GM21619 (cell line): ENCODE measurements around the gene STON2.
"Not testable (repeated sequence)": the region's sequence is repeated elsewhere in the genome, so short reads cannot be mapped to it uniquely, and the experiment has no call there.

Experiments used
- ATAC-seq: cut with Tn5 transposase; IDR thresholded peaks from one replicate; pipeline ENCODE4 v1.9.1; 2021; ENCODE audit not compliant: unreplicated experiment

Gene STON2

GRCh38 chr14:81384900-81385299 lies 15.2 kb downstream of the STON2 start:
- no peak for ATAC-seq

GRCh38 chr14:81382517-81383225 lies 17.5 kb downstream of the STON2 start:
- ATAC-seq, result no peak

- not testable (repeated sequence) for ATAC-seq
These were observed 20.1 kb downstream of the STON2 start for GRCh38 chr14:81380009-81380408.

GRCh38 chr14:81371802-81372201 lies 28.3 kb downstream of the STON2 start:
- ATAC-seq, result no peak

GRCh38 chr14:81367563-81367962 lies 32.6 kb downstream of the STON2 start:
- ATAC-seq, result no peak

GRCh38 chr14:81366884-81367283 lies 33.2 kb downstream of the STON2 start:
- ATAC-seq, result no peak

- no peak for ATAC-seq
These were observed 33.9 kb downstream of the STON2 start for GRCh38 chr14:81366214-81366613.

- ATAC-seq, result no peak
These were observed 36.3 kb downstream of the STON2 start for GRCh38 chr14:81363746-81364378.

- no peak for ATAC-seq
These were observed 46.3 kb downstream of the STON2 start for GRCh38 chr14:81353691-81354323.

- ATAC-seq, result no peak
These were observed 47.7 kb downstream of the STON2 start for GRCh38 chr14:81352413-81352812.

- ATAC-seq, result no peak
These were observed 48.9 kb downstream of the STON2 start for GRCh38 chr14:81351205-81351604.

GRCh38 chr14:81350344-81351130 lies 49.6 kb downstream of the STON2 start:
- no peak for ATAC-seq

GRCh38 chr14:81348061-81348460 lies 52.1 kb downstream of the STON2 start:
- no peak for ATAC-seq

- ATAC-seq, result no peak
These were observed 54.3 kb downstream of the STON2 start for GRCh38 chr14:81345781-81346180.

- no peak for ATAC-seq
These were observed 55.5 kb downstream of the STON2 start for GRCh38 chr14:81344481-81345160.

GRCh38 chr14:81343701-81344100 lies 56.4 kb downstream of the STON2 start:
- ATAC-seq, result no peak

GRCh38 chr14:81342850-81343580 lies 57.1 kb downstream of the STON2 start:
- ATAC-seq, result no peak

- no peak for ATAC-seq
These were observed 58.3 kb downstream of the STON2 start for GRCh38 chr14:81341781-81342180.

- no peak for ATAC-seq
These were observed 58.8 kb downstream of the STON2 start for GRCh38 chr14:81341370-81341769.

GRCh38 chr14:81340201-81340600 lies 59.9 kb downstream of the STON2 start:
- no peak for ATAC-seq
